SK-N-SH (cell line): ENCODE results near the gene FAM114A1. TPM values are rescaled to one million over a fixed set of nuclear protein-coding genes. Genes with fewer than 3 reads are reported as not detected.

Experiments used
- CTCF ChIA-PET: fragments of 300-600, 350-600 bp; formaldehyde crosslinking; extraction: SDS; loops from one replicate; lab custom pipeline; 2021; lab: Yijun Ruan, JAX
- POLR2A ChIA-PET: fragments of 350-600 bp; sonication (Branson Sonifier 250); formaldehyde crosslinking; extraction: SDS; loops from one replicate; lab custom pipeline; 2020; ENCODE audit warnings: antibody characterized with exemption, inconsistent platforms; lab: Yijun Ruan, JAX
- DNase-seq: peaks from one replicate; pipeline ENCODE4 v3.0.0; 2012
- H2AFZ ChIP-seq: fragments of 200-600 bp; sonication (generic); 2 replicates; pipeline ENCODE4 v1.8.1; 2016; ENCODE audit warnings: antibody characterized with exemption, mild to moderate bottlenecking, low read depth
- H3F3A ChIP-seq: fragments of 200-600 bp; sonication (generic); replicated peaks from 2 replicates; pipeline ENCODE3; 2016; ENCODE audit warnings: antibody characterized with exemption, mild to moderate bottlenecking; ENCODE audit not compliant: insufficient read depth
- H3K27ac ChIP-seq, 2 experiments: fragments of 200-500 bp in 1 of 2; fragments of 200-600 bp in 1 of 2; sonication (Bioruptor generic) in 1 of 2; sonication (generic), shearing (Covaris generic) in 1 of 2; 2 replicates each; pipeline versions ENCODE4 v1.5.1 to v1.6.1; 2014 to 2016; ENCODE audit warnings: low read depth in 2 of 2, inconsistent platforms in 1 of 2, low read length in 1 of 2, mild to moderate bottlenecking in 1 of 2, mixed read lengths in 1 of 2
- H3K27me3 ChIP-seq: fragments of 200-600 bp; sonication (generic), shearing (Covaris generic); 2 replicates; pipeline ENCODE4 v1.6.1; 2016; ENCODE audit warnings: mixed run types; ENCODE audit not compliant: insufficient read depth
- H3K36me3 ChIP-seq, 2 experiments: fragments of 200-500 bp in 1 of 2; fragments of 200-600 bp in 1 of 2; sonication (Bioruptor generic) in 1 of 2; sonication (generic) in 1 of 2; replicated peaks in 1 of 2; 2 replicates each; pipeline versions ENCODE3 to v1.5.1; 2014 to 2016; ENCODE audit warnings: low read length in 1 of 2, mild to moderate bottlenecking in 1 of 2; ENCODE audit not compliant: insufficient read depth in 2 of 2, control insufficient read depth in 1 of 2
- H3K4me1 ChIP-seq, 2 experiments: fragments of 200-500 bp in 1 of 2; fragments of 200-600 bp in 1 of 2; sonication (Bioruptor generic) in 1 of 2; sonication (generic), shearing (Covaris generic) in 1 of 2; 2 replicates each; pipeline versions ENCODE4 v1.5.1 to v1.6.1; 2014 to 2016; ENCODE audit warnings: low read depth in 1 of 2, low read length in 1 of 2, mixed run types in 1 of 2; ENCODE audit not compliant: insufficient read depth in 2 of 2, control insufficient read depth in 1 of 2
- H3K4me2 ChIP-seq: fragments of 200-600 bp; sonication (generic), shearing (Covaris generic); 2 replicates; pipeline ENCODE4 v1.6.1; 2017; ENCODE audit warnings: mixed run types
- H3K4me3 ChIP-seq, 2 experiments: fragments of 200-500 bp in 1 of 2; fragments of 200-600 bp in 1 of 2; sonication (Bioruptor generic) in 1 of 2; sonication (generic), shearing (Covaris generic) in 1 of 2; 2 replicates each; pipeline versions ENCODE4 v1.5.1 to v1.8.1; 2014 to 2016; ENCODE audit warnings: low read depth in 2 of 2, inconsistent platforms in 1 of 2, low read length in 1 of 2, mild to moderate bottlenecking in 1 of 2, mixed read lengths in 1 of 2, moderate library complexity in 1 of 2
- H3K79me2 ChIP-seq: fragments of 200-600 bp; sonication (generic); 2 replicates; pipeline ENCODE4 v1.8.1; 2017; ENCODE audit warnings: mild to moderate bottlenecking; ENCODE audit not compliant: insufficient read depth
- H3K9ac ChIP-seq: fragments of 200-600 bp; sonication (generic); 2 replicates; pipeline ENCODE4 v1.6.1; 2017; ENCODE audit warnings: mixed run types
- H3K9me2 ChIP-seq: fragments of 200-600 bp; sonication (generic); 2 replicates; pipeline ENCODE4 v1.6.1; 2017; ENCODE audit warnings: mixed run types
- H3K9me3 ChIP-seq: fragments of 200-600 bp; sonication (generic); 2 replicates; pipeline ENCODE4 v1.6.1; 2017; ENCODE audit warnings: mixed run types, mild to moderate bottlenecking, moderate library complexity
- H4K20me1 ChIP-seq: fragments of 200-600 bp; sonication (generic); 2 replicates; pipeline ENCODE4 v1.6.1; 2017; ENCODE audit warnings: mild to moderate bottlenecking, mixed run types; ENCODE audit not compliant: insufficient read depth
- CHD2 ChIP-seq: fragments of 150-350 bp; IDR thresholded peaks from 2 replicates; pipeline ENCODE4 v1.6.1; 2018; ENCODE audit warnings: low read length; ENCODE audit not compliant: partially characterized antibody
- CTCF ChIP-seq: fragments of 200-600 bp; sonication (generic); IDR thresholded peaks from 2 replicates; pipeline ENCODE4 v1.6.1; 2017; ENCODE audit warnings: antibody characterized with exemption, mild to moderate bottlenecking, moderate library complexity
- ELF1 ChIP-seq: IDR thresholded peaks from 2 replicates; pipeline ENCODE4 v1.4.0; 2012
- EP300 ChIP-seq, 2 experiments: IDR thresholded peaks; 2 replicates each; pipeline versions ENCODE4 v1.4.0 to v1.6.1; 2012; ENCODE audit warnings: borderline replicate concordance in 1 of 2, low read depth in 1 of 2, low read length in 1 of 2
- FOSL2 ChIP-seq: IDR thresholded peaks from 2 replicates; pipeline ENCODE4 v1.4.0; 2012; ENCODE audit warnings: low read depth, mild to moderate bottlenecking, moderate library complexity, borderline replicate concordance
- FOXJ3 ChIP-seq: sonication (generic); formaldehyde crosslinking; IDR thresholded peaks from 2 replicates; pipeline ENCODE4 v1.5.1; 2020; ENCODE audit warnings: mild to moderate bottlenecking, missing genetic modification reagents
- FOXM1 ChIP-seq: IDR thresholded peaks from 2 replicates; pipeline ENCODE4 v1.4.0; 2012; ENCODE audit warnings: low read depth, mild to moderate bottlenecking
- GABPA ChIP-seq: IDR thresholded peaks from 2 replicates; pipeline ENCODE4 v1.4.0; 2012; ENCODE audit warnings: low read depth, mild to moderate bottlenecking
- GATA2 ChIP-seq: sonication (generic); formaldehyde crosslinking; IDR thresholded peaks from 2 replicates; pipeline ENCODE4 v1.5.0; 2020; ENCODE audit warnings: mild to moderate bottlenecking, missing genetic modification reagents
- IRF3 ChIP-seq: fragments of 150-350 bp; IDR thresholded peaks from 2 replicates; pipeline ENCODE4 v1.6.1; 2016; ENCODE audit warnings: mild to moderate bottlenecking, low read depth, low read length
- JUND ChIP-seq: IDR thresholded peaks from 2 replicates; pipeline ENCODE4 v1.4.0; 2012
- MAX ChIP-seq: IDR thresholded peaks from 2 replicates; pipeline ENCODE4 v1.4.0; 2012; ENCODE audit warnings: low read depth
- MEF2A ChIP-seq: IDR thresholded peaks from 2 replicates; pipeline ENCODE4 v1.4.0; 2012; ENCODE audit warnings: low read depth, borderline replicate concordance
- NRF1 ChIP-seq: IDR thresholded peaks from 2 replicates; pipeline ENCODE4 v1.6.1; 2012; ENCODE audit warnings: low read depth, mild to moderate bottlenecking, low read length
- PBX3 ChIP-seq: IDR thresholded peaks from 2 replicates; pipeline ENCODE4; 2012
- RAD21 ChIP-seq: IDR thresholded peaks from 2 replicates; pipeline ENCODE4 v1.6.1; 2012; ENCODE audit warnings: mild to moderate bottlenecking, low read length
- RCOR1 ChIP-seq: fragments of 150-350 bp; IDR thresholded peaks from 2 replicates; pipeline ENCODE4 v1.6.1; 2017; ENCODE audit warnings: antibody characterized with exemption, low read length
- REST ChIP-seq: IDR thresholded peaks from 2 replicates; pipeline ENCODE4 v1.6.1; 2012; ENCODE audit warnings: mild to moderate bottlenecking, low read depth, low read length, moderate library complexity
- RFX5 ChIP-seq: IDR thresholded peaks from 2 replicates; pipeline ENCODE4 v1.6.1; 2012; ENCODE audit warnings: mild to moderate bottlenecking, improper control_type of control experiment, low read length
- SMC3 ChIP-seq: IDR thresholded peaks from 2 replicates; pipeline ENCODE4 v1.6.1; 2012; ENCODE audit warnings: low read depth, low read length, improper control_type of control experiment
- TCF12 ChIP-seq: IDR thresholded peaks from 2 replicates; pipeline ENCODE4 v1.4.0; 2012
- USF2 ChIP-seq: fragments of 150-350 bp; IDR thresholded peaks from 2 replicates; pipeline ENCODE4 v1.6.1; 2017; ENCODE audit warnings: antibody characterized with exemption, low read length, low read depth, borderline replicate concordance
- YY1 ChIP-seq: IDR thresholded peaks from 2 replicates; pipeline ENCODE4 v1.4.0; 2012; ENCODE audit warnings: low read depth, mild to moderate bottlenecking
- WGBS: methylation state at CpG from one replicate; pipeline ENCODE4 v1.1.6; 2017; ENCODE audit warnings: low lambda C conversion rate; 5-methylcytosine and 5-hydroxymethylcytosine counted together
- polyA plus RNA-seq, 3 experiments: library from polyadenylated mRNA; depleted of rRNA; stranded (reverse); fragments of >200 nt; gene quantifications; 2 replicates each; pipeline ENCODE4 v1.2.3, GENCODE V29; 2012

The FAM114A1 gene
- polyA plus RNA-seq, 1 of the 3 experiments (the other 2 are of a cell fraction): 54.2 TPM

GRCh38 chr4:38926896-38927295 lies 59.3 kb downstream of the FAM114A1 start (continued):
- TF ChIP-seq RFX5: no peak
- no peak for TF ChIP-seq RAD21
- TF ChIP-seq NRF1: no peak
- no peak for TF ChIP-seq FOSL2
- TF ChIP-seq REST: no peak
- TF ChIP-seq CTCF: no peak
- TF ChIP-seq CHD2: no peak
- no peak for TF ChIP-seq GABPA
- no peak for TF ChIP-seq PBX3

GRCh38 chr4:38928568-38928967 lies 61.0 kb downstream of the FAM114A1 start:
- H3K4me3 ChIP-seq: no peak overlapping the region
- H3K36me3 ChIP-seq: peaks cover 8 to 53% of the 10 kb centered on the region in 2 experiments
- H3K9ac ChIP-seq: no peak overlapping the region
- no peaks in the 10 kb centered on the region for H3K9me2 ChIP-seq
- WGBS: 87% methylated on average over 3 of the region's 3 CpGs
- no peak overlapping the region for H2AFZ ChIP-seq
- no peaks in the 10 kb centered on the region for H3K27me3 ChIP-seq
- no peaks in the 10 kb centered on the region for H4K20me1 ChIP-seq
- H3K4me2 ChIP-seq: no peak overlapping the region
- H3K79me2 ChIP-seq: no peaks in the 10 kb centered on the region
- no peak for DNase-seq
- no peak overlapping the region for H3K27ac ChIP-seq
- no peaks in the 10 kb centered on the region for H3K9me3 ChIP-seq
- ChIA-PET CTCF (interaction anchor here (0.6 to 1.1 kb wide), 2 partner anchors 14 to 26 kb away, joined by 4 read pairs; no protein-coding TSS in a partner anchor), POLR2A (no interaction called here)
- TF ChIP-seq NRF1 (no peak), RFX5 (no peak), SMC3 (no peak), IRF3 (no peak), FOXJ3 (CRISPR knock-in tag) (no peak), JUND (no peak), MAX (no peak), GATA2 (CRISPR knock-in tag) (no peak), EP300 (IDR thresholded peaks at IDR 0.05; ENCODE audit: borderline replicate concordance in 1 of 2, low read depth in 1 of 2, low read length in 1 of 2) (no peak), CHD2 (no peak), FOXM1 (no peak), MEF2A (no peak), RCOR1 (no peak), ELF1 (no peak), USF2 (no peak), YY1 (no peak), TCF12 (no peak)
- peaks cover 0 to 18% of the 10 kb centered on the region in 2 experiments; a peak in 2 of 4 replicates for H3K4me1 ChIP-seq
- no peaks in the 10 kb centered on the region for H3F3A ChIP-seq
